Upper lobe of left lung (tissue), 4 donors: Measurements from ENCODE around the gene RHCE.
"Not testable (repeated sequence)": the region's sequence is repeated elsewhere in the genome, so short reads cannot be mapped to it uniquely, and the experiment has no call there.

Experiments
- CTCF ChIP-seq, 6 experiments: fragments of 450-650 bp in 4 of 6; fragments of 200-600 bp in 2 of 6; sonication (generic) in 2 of 6; IDR thresholded peaks; one replicate each; pipeline ENCODE4 v1.5.1; 2016 to 2019; ENCODE audit warnings: antibody characterized with exemption in 6 of 6
- EP300 ChIP-seq, 4 donors: sonication (generic); formaldehyde crosslinking; IDR thresholded peaks; one replicate each; pipeline ENCODE4 v1.5.1; 2017; ENCODE audit warnings: antibody characterized with exemption in 4 of 4, control low read depth in 2 of 4
- POLR2A ChIP-seq, 4 donors: fragments of 450-650 bp; IDR thresholded peaks; one replicate each; pipeline ENCODE4 v1.5.1; 2016 to 2017; ENCODE audit warnings: antibody characterized with exemption in 4 of 4, mild to moderate bottlenecking in 2 of 4
- POLR2AphosphoS5 ChIP-seq, 2 donors: sonication (generic); formaldehyde crosslinking; IDR thresholded peaks; one replicate each; pipeline ENCODE4 v1.5.1; 2017; ENCODE audit warnings: antibody characterized with exemption in 2 of 2

GRCh38 chr1:25423206-25423605 is 2.6 kb upstream of the RHCE start:
- not testable (repeated sequence) for TF ChIP-seq POLR2A, CTCF, EP300, POLR2AphosphoS5 (IDR thresholded peaks at IDR 0.05)
